GM21737 (cell line): ENCODE data around the gene SP3.

Source experiments
- ATAC-seq: cut with Tn5 transposase; IDR thresholded peaks from one replicate; pipeline ENCODE4 v1.9.1; 2021; ENCODE audit warnings: mild to moderate bottlenecking, moderate library complexity; ENCODE audit not compliant: unreplicated experiment

The SP3 gene

GRCh38 chr2:173860566-173860965 is 104.6 kb downstream of the SP3 start:
- no peak for ATAC-seq

GRCh38 chr2:173860082-173860481 is 105.1 kb downstream of the SP3 start:
- ATAC-seq, result no peak

GRCh38 chr2:173858291-173858731 is 106.9 kb downstream of the SP3 start:
- ATAC-seq, result no peak
